Loucy (cell line): ENCODE results near the gene CMTM7.
"Not testable (repeated sequence)": the region's sequence is repeated elsewhere in the genome, so short reads cannot be mapped to it uniquely, and the experiment has no call there.

Source experiments
- H2AFZ ChIP-seq: fragments of 200-600 bp; sonication (generic); 2 replicates; pipeline ENCODE4 v1.6.0; 2016; ENCODE audit warnings: antibody characterized with exemption, mild to moderate bottlenecking, low read length, moderate library complexity
- H3F3A ChIP-seq: fragments of 200-600 bp; 2 replicates; pipeline ENCODE4 v1.6.0; 2016; ENCODE audit warnings: antibody characterized with exemption, low read depth, mild to moderate bottlenecking
- H3K27me3 ChIP-seq: fragments of 200-600 bp; sonication (generic); 2 replicates; pipeline ENCODE4 v1.6.1; 2014; ENCODE audit warnings: low read length, mild to moderate bottlenecking; ENCODE audit not compliant: insufficient read depth, poor library complexity, severe bottlenecking
- H3K36me3 ChIP-seq: fragments of 200-600 bp; sonication (generic); 2 replicates; pipeline ENCODE4 v1.6.1; 2016; ENCODE audit warnings: low read length; ENCODE audit not compliant: insufficient read depth
- H3K4me1 ChIP-seq: fragments of 200-600 bp; sonication (generic); 2 replicates; pipeline ENCODE4 v1.5.1; 2014; ENCODE audit warnings: low read length, mild to moderate bottlenecking; ENCODE audit not compliant: insufficient read depth, poor library complexity, severe bottlenecking
- H3K4me2 ChIP-seq: fragments of 200-600 bp; sonication (generic); 2 replicates; pipeline ENCODE4 v1.6.0; 2014; ENCODE audit warnings: antibody characterized with exemption, low read length, low read depth, mild to moderate bottlenecking; ENCODE audit not compliant: poor library complexity, severe bottlenecking
- H3K4me3 ChIP-seq: fragments of 200-600 bp; sonication (generic); 2 replicates; pipeline ENCODE4 v1.5.1; 2014; ENCODE audit warnings: low read length, mild to moderate bottlenecking, mixed read lengths; ENCODE audit not compliant: poor library complexity, severe bottlenecking
- H3K79me2 ChIP-seq: fragments of 200-600 bp; sonication (generic); 2 replicates; pipeline ENCODE4 v1.6.1; 2014; ENCODE audit warnings: low read length; ENCODE audit not compliant: insufficient read depth
- H3K9ac ChIP-seq: fragments of 200-600 bp; sonication (generic); 2 replicates; pipeline ENCODE4 v1.6.0; 2014; ENCODE audit warnings: mild to moderate bottlenecking, low read depth, low read length, moderate library complexity; ENCODE audit not compliant: poor library complexity, severe bottlenecking
- H3K9me2 ChIP-seq: fragments of 200-600 bp; sonication (generic); replicated peaks from 2 replicates; pipeline ENCODE4 v1.6.1; 2016; ENCODE audit warnings: low read depth, low read length, mixed read lengths
- H3K9me3 ChIP-seq: fragments of 200-600 bp; sonication (generic); 2 replicates; pipeline ENCODE4 v1.6.1; 2014; ENCODE audit warnings: mild to moderate bottlenecking, antibody characterized with exemption, low read length, low read depth; ENCODE audit not compliant: insufficient read depth
- H4K20me1 ChIP-seq: fragments of 200-600 bp; sonication (generic); 2 replicates; pipeline ENCODE4 v1.6.0; 2014; ENCODE audit warnings: antibody characterized with exemption, low read length, mild to moderate bottlenecking; ENCODE audit not compliant: insufficient read depth, poor library complexity, severe bottlenecking
- CTCF ChIP-seq: fragments of 200-600 bp; sonication (generic); conservative IDR thresholded peaks from 2 replicates; pipeline ENCODE4 v1.5.1; 2014; ENCODE audit warnings: mild to moderate bottlenecking, antibody characterized with exemption, low read length
- EZH2phosphoT487 ChIP-seq: fragments of 200-600 bp; IDR thresholded peaks from 2 replicates; pipeline ENCODE4 v1.6.1; 2018; ENCODE audit warnings: antibody characterized with exemption, mild to moderate bottlenecking, moderate library complexity, borderline replicate concordance

CMTM7 gene

GRCh38 chr3:32460031-32460749 lies 68.5 kb downstream of the CMTM7 start:
- no peaks in the 10 kb centered on the region for H3K27me3 ChIP-seq
- H3F3A ChIP-seq, result 0 out of 2 replicates have a peak, but pooled peaks cover 8% of the 10 kb centered on the region
- H3K9me3 ChIP-seq, result no peaks in the 10 kb centered on the region
- H3K79me2 ChIP-seq, result no peaks in the 10 kb centered on the region
- peak overlapping the region; percentile 66 for H3K9ac ChIP-seq
- H3K36me3 ChIP-seq, result no peaks in the 10 kb centered on the region; the same call in 1 of the 2 replicates
- H3K4me2 ChIP-seq, result peak overlapping the region; percentile 72
- no peaks in the 10 kb centered on the region for H4K20me1 ChIP-seq
- H3K9me2 ChIP-seq, result no peaks in the 10 kb centered on the region
- H3K4me1 ChIP-seq, result peaks cover 58% of the 10 kb centered on the region
- peak overlapping the region; percentile 65 for H3K4me3 ChIP-seq
- TF ChIP-seq CTCF, result no peak
- TF ChIP-seq EZH2phosphoT487, result no peak
- peak overlapping the region; percentile 3; the same call in 1 of the 2 replicates for H2AFZ ChIP-seq

- peak overlapping the region; percentile 3; the same call in 1 of the 2 replicates for H2AFZ ChIP-seq
- H3K27me3 ChIP-seq, H3K79me2 ChIP-seq, H4K20me1 ChIP-seq, H3K9me2 ChIP-seq, H3K9me3 ChIP-seq, H3K36me3 ChIP-seq, H3F3A ChIP-seq: not testable (repeated sequence)
- peak overlapping the region; percentile 66 for H3K9ac ChIP-seq
- peak overlapping the region; percentile 72 for H3K4me2 ChIP-seq
- H3K4me1 ChIP-seq, result peaks cover 53% of the 10 kb centered on the region
- peak overlapping the region; percentile 65 for H3K4me3 ChIP-seq
These were observed 69.3 kb downstream of the CMTM7 start for GRCh38 chr3:32460817-32461496.

GRCh38 chr3:32462191-32462986 lies 70.7 kb downstream of the CMTM7 start:
- H3K4me3 ChIP-seq, H3K9ac ChIP-seq, H3K27me3 ChIP-seq, H4K20me1 ChIP-seq, H2AFZ ChIP-seq, H3K79me2 ChIP-seq, H3K4me2 ChIP-seq, H3K9me3 ChIP-seq, H3K36me3 ChIP-seq, H3F3A ChIP-seq, H3K9me2 ChIP-seq: not testable (repeated sequence)
- H3K4me1 ChIP-seq, result peaks cover 45% of the 10 kb centered on the region

GRCh38 chr3:32463415-32463814 lies 71.8 kb downstream of the CMTM7 start:
- H3K9me2 ChIP-seq, H2AFZ ChIP-seq, H3K36me3 ChIP-seq, H3K79me2 ChIP-seq, H3K9me3 ChIP-seq, H3K4me2 ChIP-seq, H3K9ac ChIP-seq, H3K27me3 ChIP-seq, H3K4me3 ChIP-seq, H3F3A ChIP-seq, H4K20me1 ChIP-seq: not testable (repeated sequence)
- peaks cover 36% of the 10 kb centered on the region for H3K4me1 ChIP-seq

GRCh38 chr3:32464726-32465125 lies 73.1 kb downstream of the CMTM7 start:
- H3K27me3 ChIP-seq, H3F3A ChIP-seq, H3K9me2 ChIP-seq, H2AFZ ChIP-seq, H3K4me2 ChIP-seq, H3K9me3 ChIP-seq, H3K9ac ChIP-seq, H4K20me1 ChIP-seq, H3K79me2 ChIP-seq, H3K36me3 ChIP-seq, H3K4me3 ChIP-seq: not testable (repeated sequence)
- peaks cover 23% of the 10 kb centered on the region for H3K4me1 ChIP-seq

GRCh38 chr3:32466808-32467207 lies 75.2 kb downstream of the CMTM7 start:
- not testable (repeated sequence) for H3K9me3 ChIP-seq, H3K4me3 ChIP-seq, H3K9ac ChIP-seq, H3K27me3 ChIP-seq, H2AFZ ChIP-seq, H3F3A ChIP-seq, H3K36me3 ChIP-seq, H3K9me2 ChIP-seq, H3K79me2 ChIP-seq, H3K4me2 ChIP-seq, H4K20me1 ChIP-seq
- H3K4me1 ChIP-seq, result peaks cover 13% of the 10 kb centered on the region
